Fibroblast of lung (primary cell): Measurements from ENCODE around the gene ZBTB7C. TPM values are rescaled to one million over a fixed set of nuclear protein-coding genes. Genes with fewer than 3 reads are reported as not detected.

Experiments used
- DNase-seq, 2 donors: peaks; one replicate each; pipeline versions ENCODE4 v3.0.0 to v3.0.0-alpha.2; 2010; ENCODE audit warnings: low read depth in 2 of 2
- H2AFZ ChIP-seq: 2 replicates; pipeline ENCODE4 v1.5.1; 2012; ENCODE audit warnings: low read length, control low read depth, inconsistent platforms
- H3K27ac ChIP-seq: 2 replicates; pipeline ENCODE4 v1.5.1; 2011; ENCODE audit warnings: low read length, control low read depth; ENCODE audit not compliant: insufficient read depth
- H3K27me3 ChIP-seq: 2 replicates; pipeline ENCODE4 v1.5.1; 2011; ENCODE audit warnings: mild to moderate bottlenecking, low read length; ENCODE audit not compliant: control insufficient read depth, insufficient read depth
- H3K36me3 ChIP-seq: 2 replicates; pipeline ENCODE4 v1.5.1; 2011; ENCODE audit warnings: low read length; ENCODE audit not compliant: control insufficient read depth, insufficient read depth
- H3K4me1 ChIP-seq: 2 replicates; pipeline ENCODE4 v1.5.1; 2011; ENCODE audit warnings: low read length; ENCODE audit not compliant: control insufficient read depth, insufficient read depth; ENCODE audit errors: extremely low read depth
- H3K4me2 ChIP-seq: 2 replicates; pipeline ENCODE4 v1.5.1; 2011; ENCODE audit warnings: low read length, control low read depth; ENCODE audit not compliant: insufficient read depth; ENCODE audit errors: extremely low read depth
- H3K4me3 ChIP-seq, 4 experiments: fragments of 200-600 bp in 1 of 4; sonication (generic) in 1 of 4; replicated peaks in 1 of 4; 2 replicates each; pipeline ENCODE4 v1.5.1; 2011 to 2016; ENCODE audit warnings: low read length in 4 of 4, low read depth in 3 of 4, mild to moderate bottlenecking in 3 of 4, control low read depth in 2 of 4, inconsistent platforms in 1 of 4, mixed read lengths in 1 of 4; ENCODE audit not compliant: insufficient read depth in 1 of 4; ENCODE audit errors: control extremely low read depth in 1 of 4
- H3K79me2 ChIP-seq: 2 replicates; pipeline ENCODE4 v1.5.1; 2012; ENCODE audit warnings: mild to moderate bottlenecking, low read length, inconsistent platforms; ENCODE audit not compliant: control insufficient read depth, insufficient read depth
- H3K9ac ChIP-seq: 2 replicates; pipeline ENCODE4 v1.5.1; 2011; ENCODE audit warnings: mild to moderate bottlenecking, low read length, control low read depth; ENCODE audit not compliant: insufficient read depth
- H3K9me3 ChIP-seq: 2 replicates; pipeline ENCODE4 v1.5.1; 2012; ENCODE audit warnings: low read depth, low read length; ENCODE audit not compliant: control insufficient read depth, insufficient read depth
- H4K20me1 ChIP-seq: 2 replicates; pipeline ENCODE4 v1.5.1; 2011; ENCODE audit warnings: low read length; ENCODE audit not compliant: control insufficient read depth, insufficient read depth; ENCODE audit errors: extremely low read depth
- EZH2 ChIP-seq: IDR thresholded peaks from 2 replicates; pipeline ENCODE4 v1.5.1; 2012; ENCODE audit warnings: low read length, control low read depth, mild to moderate bottlenecking; ENCODE audit errors: missing control alignments
- polyA plus RNA-seq, 2 donors: library from polyadenylated mRNA; depleted of rRNA in 1 of 2; stranded (reverse) in 1 of 2; unstranded in 1 of 2; fragments of >200 nt; gene quantifications; 2 replicates each; pipeline ENCODE4 v1.2.1, GENCODE V29; 2011 to 2012; ENCODE audit warnings: missing spikeins in 1 of 2
- total RNA-seq: library from RNA; depleted of rRNA; stranded (reverse); fragments of >200 nt; gene quantifications from 2 replicates; pipeline ENCODE4 v1.2.1, GENCODE V29; 2014
- TF ChIP-seq, protein P1 (sequence below), 2 donors: IDR thresholded peaks in 1 of 2; conservative IDR thresholded peaks in 1 of 2; 1 replicate in 1 of 2; 2 replicates in 1 of 2; pipeline ENCODE4 v1.5.1; 2011 to 2012; ENCODE audit warnings: low read length in 2 of 2, control low read depth in 1 of 2, inconsistent platforms in 1 of 2, low read depth in 1 of 2, mild to moderate bottlenecking in 1 of 2

Gene ZBTB7C
- total and polyA plus RNA-seq, 2 donors (not counting 1 experiment from before 2014, with no cell fraction given), result 0.19 to 0.33 TPM

DNA sequence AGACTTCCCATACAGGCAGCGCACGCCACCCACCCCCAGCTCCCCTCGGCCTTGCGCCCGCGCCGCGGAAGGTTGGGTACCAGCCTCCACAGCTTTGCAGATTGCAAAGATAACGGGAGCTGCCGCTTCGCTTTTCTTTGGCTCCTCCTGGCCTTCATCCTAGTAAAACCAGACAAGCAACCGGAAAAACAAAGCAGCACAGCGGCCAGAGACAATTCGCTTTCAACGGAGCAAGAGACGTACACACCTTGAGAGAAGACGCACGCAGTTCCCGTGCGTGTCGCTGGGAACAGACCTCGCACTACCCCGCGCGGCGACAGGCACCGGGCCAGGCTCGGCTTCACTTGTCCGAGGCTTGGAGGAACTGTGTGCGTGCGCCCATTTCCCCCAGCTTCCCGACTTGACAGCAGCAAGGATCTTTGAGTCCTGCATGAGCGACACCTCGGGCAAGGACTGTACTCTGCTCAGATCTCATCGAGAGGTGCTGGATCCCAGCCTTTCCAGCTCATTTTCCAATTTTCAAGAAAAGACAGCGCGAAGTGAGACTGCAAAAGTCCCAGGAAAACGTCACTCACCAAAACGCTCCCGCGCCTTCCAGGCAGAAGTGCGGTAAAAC is 964 bp downstream of the ZBTB7C start:
- Histone ChIP-seq H3K4me2 (peak overlapping the region; percentile 59), H3K27me3 (peaks cover 30% of the 10 kb centered on the region), H4K20me1 (no peaks in the 10 kb centered on the region), H3K27ac (no peak overlapping the region), H3K4me1 (no peaks in the 10 kb centered on the region), H3K9ac (no peak overlapping the region), H2AFZ (no peak overlapping the region), H3K9me3 (no peaks in the 10 kb centered on the region), H3K79me2 (no peaks in the 10 kb centered on the region), H3K36me3 (no peaks in the 10 kb centered on the region), H3K4me3 (peak overlapping the region in 2 of 4 experiments; percentile 27 to 38)
- DNase-seq, result peak; percentile 13 to 14
- TF ChIP-seq, protein P1, sequence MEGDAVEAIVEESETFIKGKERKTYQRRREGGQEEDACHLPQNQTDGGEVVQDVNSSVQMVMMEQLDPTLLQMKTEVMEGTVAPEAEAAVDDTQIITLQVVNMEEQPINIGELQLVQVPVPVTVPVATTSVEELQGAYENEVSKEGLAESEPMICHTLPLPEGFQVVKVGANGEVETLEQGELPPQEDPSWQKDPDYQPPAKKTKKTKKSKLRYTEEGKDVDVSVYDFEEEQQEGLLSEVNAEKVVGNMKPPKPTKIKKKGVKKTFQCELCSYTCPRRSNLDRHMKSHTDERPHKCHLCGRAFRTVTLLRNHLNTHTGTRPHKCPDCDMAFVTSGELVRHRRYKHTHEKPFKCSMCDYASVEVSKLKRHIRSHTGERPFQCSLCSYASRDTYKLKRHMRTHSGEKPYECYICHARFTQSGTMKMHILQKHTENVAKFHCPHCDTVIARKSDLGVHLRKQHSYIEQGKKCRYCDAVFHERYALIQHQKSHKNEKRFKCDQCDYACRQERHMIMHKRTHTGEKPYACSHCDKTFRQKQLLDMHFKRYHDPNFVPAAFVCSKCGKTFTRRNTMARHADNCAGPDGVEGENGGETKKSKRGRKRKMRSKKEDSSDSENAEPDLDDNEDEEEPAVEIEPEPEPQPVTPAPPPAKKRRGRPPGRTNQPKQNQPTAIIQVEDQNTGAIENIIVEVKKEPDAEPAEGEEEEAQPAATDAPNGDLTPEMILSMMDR (conservative IDR thresholded peaks at IDR 0.05 in 1 of 2, IDR thresholded peaks at IDR 0.05 in 1 of 2; ENCODE audit: low read depth in 1 of 2, low read length in 2 of 2), result no peak
- TF ChIP-seq EZH2, result peak; percentile 98

DNA sequence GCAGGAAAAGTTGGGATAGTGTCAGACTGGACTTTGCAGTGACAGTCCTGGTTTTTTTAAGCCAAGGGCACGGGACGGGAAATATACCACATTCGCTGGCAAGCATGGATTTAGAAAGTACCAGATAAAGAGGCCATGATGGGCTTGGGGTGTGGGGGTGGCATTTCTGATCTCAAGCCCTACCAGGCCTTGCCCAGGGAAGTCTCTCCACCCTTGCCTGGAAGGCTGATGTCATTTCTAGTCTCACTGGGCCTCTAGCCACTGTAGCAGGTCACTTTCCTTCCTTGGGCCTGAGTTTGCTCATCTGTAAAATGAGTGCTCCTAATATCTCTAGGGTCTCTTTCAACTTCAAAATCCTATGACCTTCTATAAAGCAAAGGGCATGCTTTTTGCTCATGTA is 1.8 kb downstream of the ZBTB7C start:
- Histone ChIP-seq H3K4me1 (no peaks in the 10 kb centered on the region), H3K27me3 (peaks cover 31% of the 10 kb centered on the region), H3K9ac (no peak overlapping the region), H3K4me3 (no peak overlapping the region), H3K4me2 (no peak overlapping the region), H3K36me3 (no peaks in the 10 kb centered on the region), H3K79me2 (no peaks in the 10 kb centered on the region), H3K9me3 (no peaks in the 10 kb centered on the region), H3K27ac (no peak overlapping the region), H2AFZ (no peak overlapping the region), H4K20me1 (no peaks in the 10 kb centered on the region)
- TF ChIP-seq EZH2, result no peak
- TF ChIP-seq, protein P1 (conservative IDR thresholded peaks at IDR 0.05 in 1 of 2, IDR thresholded peaks at IDR 0.05 in 1 of 2; ENCODE audit: low read depth in 1 of 2, low read length in 2 of 2), result no peak
- no peak for DNase-seq

DNA sequence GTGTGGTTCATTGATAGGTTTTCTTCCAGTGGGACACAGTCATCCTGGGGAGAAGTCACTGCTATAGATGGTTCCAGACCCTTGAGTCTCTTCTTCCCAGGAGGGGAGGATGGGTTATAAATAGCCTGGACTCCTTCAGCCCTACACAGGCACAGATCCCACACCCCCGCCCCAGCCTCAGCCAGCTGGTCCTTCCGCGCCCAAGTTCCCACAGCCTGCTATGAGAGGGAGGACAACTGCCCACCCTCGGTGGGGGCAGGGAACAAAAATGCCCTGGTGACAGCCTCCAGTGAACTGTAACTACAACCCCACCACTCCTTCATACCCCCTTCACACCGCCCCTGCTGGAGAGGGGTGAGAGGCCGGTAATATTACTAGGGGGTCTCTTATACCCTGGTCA is 3.2 kb downstream of the ZBTB7C start:
- no peaks in the 10 kb centered on the region for H4K20me1 ChIP-seq
- peaks cover 28% of the 10 kb centered on the region for H3K27me3 ChIP-seq
- H3K27ac ChIP-seq, result no peak overlapping the region
- no peak overlapping the region for H3K4me3 ChIP-seq
- H3K4me1 ChIP-seq, result no peaks in the 10 kb centered on the region
- H3K4me2 ChIP-seq, result no peak overlapping the region
- DNase-seq, result no peak
- H3K9me3 ChIP-seq, result no peaks in the 10 kb centered on the region
- no peaks in the 10 kb centered on the region for H3K79me2 ChIP-seq
- TF ChIP-seq, protein P1 (conservative IDR thresholded peaks at IDR 0.05 in 1 of 2, IDR thresholded peaks at IDR 0.05 in 1 of 2; ENCODE audit: low read depth in 1 of 2, low read length in 2 of 2), result no peak
- TF ChIP-seq EZH2, result no peak
- no peak overlapping the region for H2AFZ ChIP-seq
- H3K9ac ChIP-seq, result no peak overlapping the region
- H3K36me3 ChIP-seq, result no peaks in the 10 kb centered on the region
